Sigmoid colon (tissue), 4 donors: Measurements from ENCODE around the gene LDLRAD3.
"Not testable (repeated sequence)": the region's sequence is repeated elsewhere in the genome, so short reads cannot be mapped to it uniquely, and the experiment has no call there.

ENCODE experiments used
- EP300 ChIP-seq, 4 donors: sonication (generic); formaldehyde crosslinking; IDR thresholded peaks; one replicate each; pipeline ENCODE4 v1.6.1; 2017; ENCODE audit warnings: antibody characterized with exemption in 4 of 4
- POLR2A ChIP-seq, 2 donors: fragments of 450-650 bp; IDR thresholded peaks; one replicate each; pipeline ENCODE4 v1.6.1; 2016; ENCODE audit warnings: antibody characterized with exemption in 2 of 2, mild to moderate bottlenecking in 2 of 2, moderate library complexity in 2 of 2
- POLR2AphosphoS5 ChIP-seq, 4 donors: sonication (generic); formaldehyde crosslinking; IDR thresholded peaks; one replicate each; pipeline ENCODE4 v1.6.1; 2017; ENCODE audit warnings: antibody characterized with exemption in 4 of 4
- TF ChIP-seq, protein P1 (sequence below), 4 experiments: fragments of 450-650 bp in 3 of 4; fragments of 200-600 bp in 1 of 4; IDR thresholded peaks; one replicate each; pipeline ENCODE4 v1.5.1; 2016 to 2019; ENCODE audit warnings: antibody characterized with exemption in 4 of 4, mild to moderate bottlenecking in 3 of 4, moderate library complexity in 2 of 4

- TF ChIP-seq, protein P1, sequence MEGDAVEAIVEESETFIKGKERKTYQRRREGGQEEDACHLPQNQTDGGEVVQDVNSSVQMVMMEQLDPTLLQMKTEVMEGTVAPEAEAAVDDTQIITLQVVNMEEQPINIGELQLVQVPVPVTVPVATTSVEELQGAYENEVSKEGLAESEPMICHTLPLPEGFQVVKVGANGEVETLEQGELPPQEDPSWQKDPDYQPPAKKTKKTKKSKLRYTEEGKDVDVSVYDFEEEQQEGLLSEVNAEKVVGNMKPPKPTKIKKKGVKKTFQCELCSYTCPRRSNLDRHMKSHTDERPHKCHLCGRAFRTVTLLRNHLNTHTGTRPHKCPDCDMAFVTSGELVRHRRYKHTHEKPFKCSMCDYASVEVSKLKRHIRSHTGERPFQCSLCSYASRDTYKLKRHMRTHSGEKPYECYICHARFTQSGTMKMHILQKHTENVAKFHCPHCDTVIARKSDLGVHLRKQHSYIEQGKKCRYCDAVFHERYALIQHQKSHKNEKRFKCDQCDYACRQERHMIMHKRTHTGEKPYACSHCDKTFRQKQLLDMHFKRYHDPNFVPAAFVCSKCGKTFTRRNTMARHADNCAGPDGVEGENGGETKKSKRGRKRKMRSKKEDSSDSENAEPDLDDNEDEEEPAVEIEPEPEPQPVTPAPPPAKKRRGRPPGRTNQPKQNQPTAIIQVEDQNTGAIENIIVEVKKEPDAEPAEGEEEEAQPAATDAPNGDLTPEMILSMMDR (IDR thresholded peaks at IDR 0.05): not testable (repeated sequence)
- not testable (repeated sequence) for TF ChIP-seq POLR2A, EP300, POLR2AphosphoS5 (IDR thresholded peaks at IDR 0.05)
Observed at GRCh38 chr11:36045945-36046344, 102.1 kb downstream of the LDLRAD3 start.
